GM12873 (cell line): ENCODE data around the gene HERC6.
A peak's percentile ranks its signal among the peaks of the same experiment; 100 is the strongest.

ENCODE experiments used
- TF ChIP-seq, protein P1 (sequence below): IDR thresholded peaks from 2 replicates; pipeline ENCODE4 v1.5.1; 2012; ENCODE audit warnings: low read depth, mild to moderate bottlenecking, moderate library complexity, low read length, control low read depth; ENCODE audit not compliant: insufficient read depth; ENCODE audit errors: missing control alignments

Gene HERC6

GRCh38 chr4:88367826-88368225, 10.8 kb upstream of the HERC6 start:
- TF ChIP-seq, protein P1, sequence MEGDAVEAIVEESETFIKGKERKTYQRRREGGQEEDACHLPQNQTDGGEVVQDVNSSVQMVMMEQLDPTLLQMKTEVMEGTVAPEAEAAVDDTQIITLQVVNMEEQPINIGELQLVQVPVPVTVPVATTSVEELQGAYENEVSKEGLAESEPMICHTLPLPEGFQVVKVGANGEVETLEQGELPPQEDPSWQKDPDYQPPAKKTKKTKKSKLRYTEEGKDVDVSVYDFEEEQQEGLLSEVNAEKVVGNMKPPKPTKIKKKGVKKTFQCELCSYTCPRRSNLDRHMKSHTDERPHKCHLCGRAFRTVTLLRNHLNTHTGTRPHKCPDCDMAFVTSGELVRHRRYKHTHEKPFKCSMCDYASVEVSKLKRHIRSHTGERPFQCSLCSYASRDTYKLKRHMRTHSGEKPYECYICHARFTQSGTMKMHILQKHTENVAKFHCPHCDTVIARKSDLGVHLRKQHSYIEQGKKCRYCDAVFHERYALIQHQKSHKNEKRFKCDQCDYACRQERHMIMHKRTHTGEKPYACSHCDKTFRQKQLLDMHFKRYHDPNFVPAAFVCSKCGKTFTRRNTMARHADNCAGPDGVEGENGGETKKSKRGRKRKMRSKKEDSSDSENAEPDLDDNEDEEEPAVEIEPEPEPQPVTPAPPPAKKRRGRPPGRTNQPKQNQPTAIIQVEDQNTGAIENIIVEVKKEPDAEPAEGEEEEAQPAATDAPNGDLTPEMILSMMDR: no peak

GRCh38 chr4:88369180-88369812, 9.4 kb upstream of the HERC6 start:
- TF ChIP-seq, protein P1: peak; percentile 57

GRCh38 chr4:88381123-88381522, 2.5 kb downstream of the HERC6 start:
- TF ChIP-seq, protein P1: no peak

DNA sequence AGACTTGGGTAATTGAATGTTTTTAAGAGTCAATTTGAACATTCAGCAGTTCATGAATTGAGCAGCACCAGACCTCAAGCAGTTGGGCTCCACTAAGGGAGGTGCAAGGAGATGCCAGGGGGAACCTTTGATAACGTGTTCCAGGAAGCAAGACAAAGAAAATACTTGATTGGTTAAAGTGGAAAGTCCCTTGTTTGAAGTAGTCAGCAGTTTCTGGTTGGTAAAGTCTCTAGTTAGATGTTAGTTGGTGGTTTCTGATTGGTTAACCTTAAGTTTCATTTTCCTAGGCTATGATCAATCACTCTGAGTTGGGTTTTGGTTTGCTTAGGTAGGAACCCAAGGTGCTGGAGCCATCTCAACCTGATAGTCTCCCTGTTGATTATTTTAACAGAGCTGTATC, 4.0 kb downstream of the HERC6 start:
- TF ChIP-seq, protein P1: no peak

DNA sequence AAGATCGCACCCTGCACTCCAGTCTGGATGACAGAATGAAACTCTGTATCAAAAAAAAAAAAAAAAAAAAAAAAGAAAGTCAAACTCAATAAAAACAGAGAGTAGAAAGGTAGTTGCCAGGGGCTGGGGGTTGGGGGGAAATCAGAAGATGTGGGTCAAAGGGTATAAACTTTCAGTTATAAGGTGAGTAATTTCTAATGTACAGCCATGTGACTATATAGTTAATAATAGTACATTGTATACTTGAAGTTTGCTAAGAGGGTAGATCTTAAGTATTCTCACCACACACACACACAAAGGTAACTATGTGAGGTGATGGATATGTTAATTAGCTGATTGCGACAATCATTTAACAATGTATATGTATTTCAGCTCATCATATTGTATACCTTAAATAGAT, 11.5 kb downstream of the HERC6 start:
- TF ChIP-seq, protein P1: no peak

- TF ChIP-seq, protein P1: no peak
Measured at GRCh38 chr4:88391703-88392102, 13.1 kb downstream of the HERC6 start.

DNA sequence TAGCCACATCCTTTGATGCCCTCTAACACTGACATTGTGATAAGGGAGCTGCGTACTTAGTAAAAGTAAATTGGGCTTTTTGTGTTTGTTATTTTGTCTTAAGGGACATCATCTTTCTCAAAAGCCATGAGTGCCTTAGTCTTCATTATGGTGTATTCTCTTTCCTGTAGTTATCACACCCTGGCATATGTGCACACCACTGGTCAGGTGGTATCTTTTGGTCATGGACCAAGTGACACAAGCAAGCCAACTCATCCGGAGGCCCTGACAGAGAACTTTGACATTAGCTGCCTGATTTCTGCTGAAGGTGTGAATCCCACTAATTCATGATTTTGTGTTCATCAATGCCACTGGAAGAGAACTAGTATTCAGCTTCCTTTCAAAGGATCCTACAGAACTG, 18.0 kb downstream of the HERC6 start:
- TF ChIP-seq, protein P1: no peak

GRCh38 chr4:88398381-88398780, 19.7 kb downstream of the HERC6 start:
- TF ChIP-seq, protein P1: no peak
